GM12878 (cell line): Measurements from ENCODE around the gene SHOC2. TPM values are rescaled to one million over a fixed set of nuclear protein-coding genes. Genes with fewer than 3 reads are reported as not detected.

Source experiments
- ATAC-seq: fragments of 200-7000 bp; cut with Tn5 transposase; 3 replicates; pipeline ENCODE4 v1.9.1; 2020; ENCODE audit warnings: mild to moderate bottlenecking, moderate library complexity
- BruUV-seq: library from RNA; stranded (reverse); fragments of 400-500 nt; replicated peaks from 2 replicates; lab custom pipeline; 2021; lab: Mats Ljungman, UMichigan
- CTCF ChIA-PET: fragments of 300-600 bp; sonication (Branson Sonifier 250); formaldehyde crosslinking; extraction: SDS; loops from one replicate; lab custom pipeline; 2021; ENCODE audit warnings: inconsistent platforms; lab: Yijun Ruan, JAX
- POLR2A ChIA-PET: fragments of 350-600 bp; formaldehyde crosslinking; extraction: SDS; loops from one replicate; lab custom pipeline; 2021; ENCODE audit warnings: inconsistent platforms; lab: Charles Lee
- RAD21 ChIA-PET: fragments of 300-600 bp; sonication (Branson Sonifier 250); formaldehyde crosslinking; loops from one replicate; lab custom pipeline; 2023; ENCODE audit warnings: antibody characterized with exemption; ENCODE audit not compliant: unreplicated experiment; lab: Charles Lee
- SMC1A ChIA-PET: fragments of 300-600 bp; sonication (Branson Sonifier 250); formaldehyde crosslinking; loops from one replicate; lab custom pipeline; 2023; ENCODE audit not compliant: unreplicated experiment, uncharacterized antibody; lab: Charles Lee
- DNase-seq: peaks from one replicate; pipeline ENCODE4 v3.0.0-alpha.2; 2011; ENCODE audit warnings: low read depth, low spot score
- FAIRE-seq: peaks from 3 replicates; lab custom pipeline; 2011; peaks lifted over from hg19 to GRCh38; lab: Jason Lieb, UNC
- H2AFZ ChIP-seq: 2 replicates; pipeline ENCODE4 v1.6.0; 2011; ENCODE audit warnings: low read depth, low read length, control low read depth; ENCODE audit not compliant: control insufficient read depth
- H3K27ac ChIP-seq: 2 replicates; pipeline ENCODE4 v1.5.1; 2011; ENCODE audit warnings: control low read depth; ENCODE audit not compliant: control insufficient read depth, insufficient read depth
- H3K27me3 ChIP-seq, 2 experiments: replicated peaks in 1 of 2; 2 replicates each; pipeline versions ENCODE4 v1.6.0 to v1.6.1; 2011; ENCODE audit warnings: low read length in 1 of 2; ENCODE audit not compliant: control insufficient read depth in 2 of 2, insufficient read depth in 2 of 2
- H3K36me3 ChIP-seq, 2 experiments: 2 replicates each; pipeline ENCODE4 v1.5.1; 2011; ENCODE audit warnings: low read length in 1 of 2; ENCODE audit not compliant: control insufficient read depth in 2 of 2, insufficient read depth in 2 of 2
- H3K4me1 ChIP-seq: 2 replicates; pipeline ENCODE4 v1.6.1; 2011; ENCODE audit warnings: mild to moderate bottlenecking, low read length, moderate library complexity, mixed read lengths; ENCODE audit not compliant: control insufficient read depth, insufficient read depth
- H3K4me2 ChIP-seq: 2 replicates; pipeline ENCODE4 v1.6.0; 2011; ENCODE audit warnings: control low read depth; ENCODE audit not compliant: control insufficient read depth, insufficient read depth
- H3K4me3 ChIP-seq: fragments of 200-600 bp; sonication (generic); 2 replicates; pipeline ENCODE4 v1.5.1; 2016
- H3K79me2 ChIP-seq: 2 replicates; pipeline ENCODE4 v1.6.0; 2011; ENCODE audit warnings: low read length; ENCODE audit not compliant: control insufficient read depth, insufficient read depth
- H3K9ac ChIP-seq: 2 replicates; pipeline ENCODE4 v1.8.0; 2011; ENCODE audit warnings: low read length, control low read depth, mixed read lengths; ENCODE audit not compliant: control insufficient read depth, insufficient read depth
- H3K9me3 ChIP-seq: replicated peaks from 3 replicates; pipeline ENCODE4 v1.5.1; 2011; ENCODE audit warnings: mild to moderate bottlenecking, low read length; ENCODE audit not compliant: control insufficient read depth, insufficient read depth
- H4K20me1 ChIP-seq: 2 replicates; pipeline ENCODE4 v1.6.0; 2011; ENCODE audit not compliant: control insufficient read depth, insufficient read depth
- CHD1 ChIP-seq: IDR thresholded peaks from 2 replicates; pipeline ENCODE4 v1.6.1; 2012; ENCODE audit warnings: low read depth, low read length, improper control_type of control experiment
- FOS ChIP-seq: IDR thresholded peaks from 3 replicates; pipeline ENCODE4 v1.6.1; 2011; ENCODE audit warnings: borderline replicate concordance; ENCODE audit not compliant: insufficient read length; ENCODE audit errors: extremely low read depth
- HDAC6 ChIP-seq: fragments of 200-600 bp; sonication (generic); IDR thresholded peaks from one replicate; pipeline ENCODE4 v1.8.0; 2017; ENCODE audit warnings: antibody characterized with exemption; ENCODE audit not compliant: unreplicated experiment
- RAD51 ChIP-seq: fragments of 450-650 bp; IDR thresholded peaks from 2 replicates; pipeline ENCODE4 v1.6.1; 2016; ENCODE audit warnings: moderate library complexity, mild to moderate bottlenecking, inconsistent platforms
- RFX5 ChIP-seq: IDR thresholded peaks from 2 replicates; pipeline ENCODE4 v1.6.1; 2011; ENCODE audit warnings: low read depth, low read length, improper control_type of control experiment
- RUNX3 ChIP-seq: IDR thresholded peaks from 2 replicates; pipeline ENCODE4 v1.6.1; 2012; ENCODE audit warnings: low read length, inconsistent platforms
- SIX5 ChIP-seq: IDR thresholded peaks from 2 replicates; pipeline ENCODE4 v1.6.1; 2011; ENCODE audit warnings: mild to moderate bottlenecking, low read depth, low read length, moderate library complexity; ENCODE audit not compliant: severe bottlenecking
- TARDBP ChIP-seq: IDR thresholded peaks from 2 replicates; pipeline ENCODE4 v1.6.1; 2016; ENCODE audit warnings: borderline replicate concordance
- TCF7 ChIP-seq: IDR thresholded peaks from 2 replicates; pipeline ENCODE4 v1.6.1; 2014; ENCODE audit warnings: antibody characterized with exemption, borderline replicate concordance
- WGBS: methylation state at CpG from one replicate; pipeline ENCODE4 v1.1.6; 2016; ENCODE audit warnings: low lambda C conversion rate; ENCODE audit not compliant: insufficient replicate concordance, insufficient coverage; ENCODE audit errors: missing lambda C conversion rate; 5-methylcytosine and 5-hydroxymethylcytosine counted together
- in situ Hi-C: fragments of 300-500 bp; cut with MboI; formaldehyde crosslinking; loops from 9 replicates; pipeline ENCODE4 v1.14.3; 2018; ENCODE audit warnings: mixed read lengths
- intact Hi-C: fragments of 100-400 bp; cut with micrococcal nuclease; formaldehyde crosslinking; loops from one replicate; pipeline ENCODE4 v1.14.2; 2022; ENCODE audit not compliant: unreplicated experiment
- polyA plus RNA-seq, 11 experiments: library from polyadenylated mRNA; depleted of rRNA in 4 of 11; unstranded in 6 of 11; stranded (reverse) in 5 of 11; fragments of >200 nt; fragmentation: Nextera tagmentation in 4 of 11; fragmentation: Illumina TruSeq in 1 of 11; extraction: Ambion mirVana in 4 of 11; extraction: Trizol in 1 of 11; gene quantifications; 1 replicate in 1 of 11; 2 replicates in 10 of 11; pipeline versions ENCODE4 v1.2.1 to v1.2.3, GENCODE V29; 2011 to 2016; ENCODE audit warnings: inconsistent platforms in 2 of 11, missing spikeins in 2 of 11, low read depth in 1 of 11
- total RNA-seq, 4 experiments: library from RNA; depleted of rRNA in 3 of 4; stranded (reverse); fragments of >200 nt in 3 of 4; fragmentation: Illumina TruSeq in 1 of 4; extraction: Trizol in 1 of 4; gene quantifications; 2 replicates each; pipeline versions ENCODE4 v1.2.1 to v1.2.3, GENCODE V29; 2013 to 2021
- TF ChIP-seq, protein P1 (sequence below): fragments of 450-650 bp; formaldehyde crosslinking; IDR thresholded peaks from 2 replicates; pipeline ENCODE4 v1.4.0; 2022; ENCODE audit warnings: mild to moderate bottlenecking, moderate library complexity
- TF ChIP-seq, protein P2 (sequence below): fragments of 450-650 bp; IDR thresholded peaks from 2 replicates; pipeline ENCODE4 v1.6.1; 2017; ENCODE audit warnings: mild to moderate bottlenecking, moderate library complexity

SHOC2 gene
- total and polyA plus RNA-seq, 10 of the 15 experiments (the other 5 are each of a cell fraction or from before 2014, with no cell fraction given) = 24.8 to 65.3 (median 42.6) TPM

- H3K36me3 ChIP-seq = peaks cover 0 to 2% of the 10 kb centered on the region in 2 experiments; a peak in 1 of 4 replicates
- ChIA-PET RAD21 (interaction anchor here (1.2 to 1.9 kb wide), 2 partner anchors 30 to 120 kb away, joined by 4 to 8 read pairs; no protein-coding TSS in a partner anchor), CTCF (interaction anchor here (0.8 kb wide), 2 partner anchors 69 to 120 kb away, joined by 3 read pairs; no protein-coding TSS in a partner anchor), POLR2A (no interaction called here), SMC1A (interaction anchor here (0.8 to 1.8 kb wide), 6 partner anchors 9 to 121 kb away, joined by 3 to 4 read pairs (median 3); no protein-coding TSS in a partner anchor)
- H2AFZ ChIP-seq = no peak overlapping the region
- intact Hi-C loops (loop anchor here (5.0 to 10.0 kb wide), 2 partner anchors 68 to 619 kb away; partner anchors contain the start of gene SMNDC1), in situ Hi-C loops (no loop called here)
- DNase-seq = no peak
- no peaks in the 10 kb centered on the region; the same call in 2 of the 3 replicates for H3K9me3 ChIP-seq
- peaks cover 96% of the 10 kb centered on the region for H3K79me2 ChIP-seq
- H3K9ac ChIP-seq = no peak overlapping the region; the same call in 1 of the 2 replicates
- ATAC-seq = peak; percentile 19
- peak overlapping the region; percentile 51 for H3K4me3 ChIP-seq
- H3K27me3 ChIP-seq = no peaks in the 10 kb centered on the region
- TSS peak; percentile 2 for BruUV-seq
- H4K20me1 ChIP-seq = no peaks in the 10 kb centered on the region; the same call in 1 of the 2 replicates
- peak overlapping the region; percentile 64 for H3K27ac ChIP-seq
- peak overlapping the region; percentile 98 for H3K4me2 ChIP-seq
- FAIRE-seq = peak; percentile 78
- H3K4me1 ChIP-seq = peaks cover 29% of the 10 kb centered on the region
- WGBS = 9% methylated on average over 2 of the region's 2 CpGs
- no peak for TF ChIP-seq FOS
- no peak for TF ChIP-seq SIX5
- TF ChIP-seq CHD1 = no peak
- TF ChIP-seq, protein P1, sequence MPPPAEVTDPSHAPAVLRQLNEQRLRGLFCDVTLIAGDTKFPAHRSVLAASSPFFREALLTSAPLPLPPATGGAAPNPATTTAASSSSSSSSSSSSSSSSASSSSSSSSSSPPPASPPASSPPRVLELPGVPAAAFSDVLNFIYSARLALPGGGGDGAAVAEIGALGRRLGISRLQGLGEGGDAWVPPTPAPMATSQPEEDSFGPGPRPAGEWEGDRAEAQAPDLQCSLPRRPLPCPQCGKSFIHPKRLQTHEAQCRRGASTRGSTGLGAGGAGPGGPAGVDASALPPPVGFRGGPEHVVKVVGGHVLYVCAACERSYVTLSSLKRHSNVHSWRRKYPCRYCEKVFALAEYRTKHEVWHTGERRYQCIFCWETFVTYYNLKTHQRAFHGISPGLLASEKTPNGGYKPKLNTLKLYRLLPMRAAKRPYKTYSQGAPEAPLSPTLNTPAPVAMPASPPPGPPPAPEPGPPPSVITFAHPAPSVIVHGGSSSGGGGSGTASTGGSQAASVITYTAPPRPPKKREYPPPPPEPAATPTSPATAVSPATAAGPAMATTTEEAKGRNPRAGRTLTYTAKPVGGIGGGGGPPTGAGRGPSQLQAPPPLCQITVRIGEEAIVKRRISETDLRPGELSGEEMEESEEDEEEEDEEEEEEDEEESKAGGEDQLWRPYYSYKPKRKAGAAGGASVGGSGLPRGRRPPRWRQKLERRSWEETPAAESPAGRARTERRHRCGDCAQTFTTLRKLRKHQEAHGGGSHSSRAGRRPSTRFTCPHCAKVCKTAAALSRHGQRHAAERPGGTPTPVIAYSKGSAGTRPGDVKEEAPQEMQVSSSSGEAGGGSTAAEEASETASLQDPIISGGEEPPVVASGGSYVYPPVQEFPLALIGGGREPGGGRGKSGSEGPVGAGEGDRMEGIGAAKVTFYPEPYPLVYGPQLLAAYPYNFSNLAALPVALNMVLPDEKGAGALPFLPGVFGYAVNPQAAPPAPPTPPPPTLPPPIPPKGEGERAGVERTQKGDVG = no peak
- peak; percentile 27; the same call in 1 of the 2 replicates for TF ChIP-seq RUNX3
- TF ChIP-seq HDAC6 = no peak
- no peak for TF ChIP-seq RAD51
- TF ChIP-seq, protein P2, sequence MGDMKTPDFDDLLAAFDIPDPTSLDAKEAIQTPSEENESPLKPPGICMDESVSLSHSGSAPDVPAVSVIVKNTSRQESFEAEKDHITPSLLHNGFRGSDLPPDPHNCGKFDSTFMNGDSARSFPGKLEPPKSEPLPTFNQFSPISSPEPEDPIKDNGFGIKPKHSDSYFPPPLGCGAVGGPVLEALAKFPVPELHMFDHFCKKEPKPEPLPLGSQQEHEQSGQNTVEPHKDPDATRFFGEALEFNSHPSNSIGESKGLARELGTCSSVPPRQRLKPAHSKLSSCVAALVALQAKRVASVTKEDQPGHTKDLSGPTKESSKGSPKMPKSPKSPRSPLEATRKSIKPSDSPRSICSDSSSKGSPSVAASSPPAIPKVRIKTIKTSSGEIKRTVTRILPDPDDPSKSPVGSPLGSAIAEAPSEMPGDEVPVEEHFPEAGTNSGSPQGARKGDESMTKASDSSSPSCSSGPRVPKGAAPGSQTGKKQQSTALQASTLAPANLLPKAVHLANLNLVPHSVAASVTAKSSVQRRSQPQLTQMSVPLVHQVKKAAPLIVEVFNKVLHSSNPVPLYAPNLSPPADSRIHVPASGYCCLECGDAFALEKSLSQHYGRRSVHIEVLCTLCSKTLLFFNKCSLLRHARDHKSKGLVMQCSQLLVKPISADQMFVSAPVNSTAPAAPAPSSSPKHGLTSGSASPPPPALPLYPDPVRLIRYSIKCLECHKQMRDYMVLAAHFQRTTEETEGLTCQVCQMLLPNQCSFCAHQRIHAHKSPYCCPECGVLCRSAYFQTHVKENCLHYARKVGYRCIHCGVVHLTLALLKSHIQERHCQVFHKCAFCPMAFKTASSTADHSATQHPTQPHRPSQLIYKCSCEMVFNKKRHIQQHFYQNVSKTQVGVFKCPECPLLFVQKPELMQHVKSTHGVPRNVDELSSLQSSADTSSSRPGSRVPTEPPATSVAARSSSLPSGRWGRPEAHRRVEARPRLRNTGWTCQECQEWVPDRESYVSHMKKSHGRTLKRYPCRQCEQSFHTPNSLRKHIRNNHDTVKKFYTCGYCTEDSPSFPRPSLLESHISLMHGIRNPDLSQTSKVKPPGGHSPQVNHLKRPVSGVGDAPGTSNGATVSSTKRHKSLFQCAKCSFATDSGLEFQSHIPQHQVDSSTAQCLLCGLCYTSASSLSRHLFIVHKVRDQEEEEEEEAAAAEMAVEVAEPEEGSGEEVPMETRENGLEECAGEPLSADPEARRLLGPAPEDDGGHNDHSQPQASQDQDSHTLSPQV = no peak
- no peak for TF ChIP-seq TARDBP
- no peak for TF ChIP-seq RFX5
- no peak for TF ChIP-seq TCF7
Observed at GRCh38 chr10:110923856-110924493, 4.6 kb downstream of the SHOC2 start.
